K562 (cell line): ENCODE results near the gene CFAP410. TPM values are rescaled to one million over a fixed set of nuclear protein-coding genes. Genes with fewer than 3 reads are reported as not detected.

Source experiments
- ATAC-seq: fragments of 200-7000 bp; cut with Tn5 transposase; 3 replicates; pipeline ENCODE4 v1.9.1; 2020; ENCODE audit warnings: moderate library complexity
- BruUV-seq: library from RNA; stranded (reverse); fragments of 400-500 nt; replicated peaks from 2 replicates; lab custom pipeline; 2021; lab: Mats Ljungman, UMichigan
- CTCF ChIA-PET: fragments of 300-600 bp; formaldehyde crosslinking; extraction: SDS; loops from one replicate; lab custom pipeline; 2021; ENCODE audit warnings: low intra/inter-chr PET ratio; lab: Yijun Ruan, JAX
- POLR2A ChIA-PET: fragments of 300-600, 350-650 bp; sonication (Branson Sonifier 250); formaldehyde crosslinking; extraction: SDS; loops from one replicate; lab custom pipeline; 2021; ENCODE audit warnings: antibody characterized with exemption, inconsistent platforms; lab: Yijun Ruan, JAX
- DNase-seq, 4 experiments: peaks; one replicate each; pipeline versions ENCODE4 v3.0.0 to v3.0.0-alpha.2; 2011 to 2018; ENCODE audit warnings: low spot score in 3 of 4, mixed read lengths in 3 of 4; ENCODE audit errors: extremely low read depth in 1 of 4
- FAIRE-seq: peaks from 2 replicates; lab custom pipeline; 2011; peaks lifted over from hg19 to GRCh38; lab: Jason Lieb, UNC
- H2AFZ ChIP-seq: 2 replicates; pipeline ENCODE4 v1.6.0; 2011; ENCODE audit warnings: low read depth, low read length, control low read depth, inconsistent platforms
- H3K27ac ChIP-seq: fragments of 200-600 bp; 3 replicates; pipeline ENCODE4 v1.8.0; 2011; ENCODE audit warnings: low read depth, mild to moderate bottlenecking, control low read depth, inconsistent platforms, low read length, moderate library complexity, mixed read lengths; ENCODE audit errors: extremely low read depth
- H3K27me3 ChIP-seq, 2 experiments: fragments of 300-600 bp in 1 of 2; 2 replicates in 1 of 2; 3 replicates in 1 of 2; pipeline versions ENCODE4 v1.6.0 to v1.8.0; 2011; ENCODE audit warnings: inconsistent platforms in 2 of 2, low read length in 2 of 2, mild to moderate bottlenecking in 1 of 2, mixed read lengths in 1 of 2, moderate library complexity in 1 of 2; ENCODE audit not compliant: control insufficient read depth in 2 of 2, insufficient read depth in 2 of 2
- H3K36me3 ChIP-seq: fragments of 300-600 bp; 3 replicates; pipeline ENCODE4 v1.8.0; 2011; ENCODE audit warnings: mild to moderate bottlenecking, low read length, inconsistent platforms; ENCODE audit not compliant: control insufficient read depth, insufficient read depth
- H3K4me1 ChIP-seq, 2 experiments: fragments of 200-600 bp in 1 of 2; replicated peaks in 1 of 2; 2 replicates in 1 of 2; 3 replicates in 1 of 2; pipeline versions ENCODE4 v1.5.1 to v1.8.0; 2011; ENCODE audit warnings: inconsistent platforms in 2 of 2, low read length in 2 of 2, mild to moderate bottlenecking in 1 of 2, mixed read lengths in 1 of 2, moderate library complexity in 1 of 2; ENCODE audit not compliant: control insufficient read depth in 2 of 2, insufficient read depth in 2 of 2
- H3K4me2 ChIP-seq: 2 replicates; pipeline ENCODE4 v1.6.1; 2011; ENCODE audit warnings: low read length, control low read depth, inconsistent platforms, mixed read lengths; ENCODE audit not compliant: insufficient read depth
- H3K4me3 ChIP-seq: fragments of 200-600 bp; sonication (generic), shearing (Covaris generic); 2 replicates; pipeline ENCODE4 v1.5.1; 2016; ENCODE audit warnings: control low read depth, inconsistent platforms
- H3K79me2 ChIP-seq: fragments of 200-600 bp; 3 replicates; pipeline ENCODE4 v1.8.0; 2011; ENCODE audit warnings: low read length, inconsistent platforms; ENCODE audit not compliant: control insufficient read depth, insufficient read depth
- H3K9ac ChIP-seq, 2 experiments: 2 replicates each; pipeline versions ENCODE4 v1.6.0 to v1.6.1; 2011; ENCODE audit warnings: low read depth in 2 of 2, low read length in 2 of 2, control low read depth in 1 of 2, inconsistent platforms in 1 of 2, mild to moderate bottlenecking in 1 of 2, mixed read lengths in 1 of 2; ENCODE audit not compliant: insufficient read depth in 1 of 2
- H3K9me1 ChIP-seq: one replicate; pipeline ENCODE4 v1.6.0; 2011; ENCODE audit warnings: inconsistent platforms, mild to moderate bottlenecking, low read length, moderate library complexity; ENCODE audit not compliant: control insufficient read depth, insufficient read depth
- H3K9me3 ChIP-seq: replicated peaks from 2 replicates; pipeline ENCODE4 v1.5.1; 2011; ENCODE audit warnings: low read depth, low read length, inconsistent platforms; ENCODE audit not compliant: control insufficient read depth, insufficient read depth
- H4K20me1 ChIP-seq: replicated peaks from 2 replicates; pipeline ENCODE4 v1.6.1; 2011; ENCODE audit warnings: low read length, inconsistent platforms, mixed read lengths; ENCODE audit not compliant: control insufficient read depth, insufficient read depth
- AFF4 ChIP-seq: sonication (generic); formaldehyde crosslinking; IDR thresholded peaks from 2 replicates; pipeline ENCODE4 v1.8.0; 2023; ENCODE audit warnings: mild to moderate bottlenecking, missing genetic modification reagents
- BACH1 ChIP-seq: fragments of 200-800 bp; sonication (Bioruptor generic); IDR thresholded peaks from 2 replicates; pipeline ENCODE4 v1.6.1; 2016; ENCODE audit warnings: missing genetic modification characterization, missing compliant biosample characterization
- BRD9 ChIP-seq: fragments of 450-650 bp; IDR thresholded peaks from 2 replicates; pipeline ENCODE4 v1.6.1; 2018; ENCODE audit warnings: low read depth; ENCODE audit not compliant: partially characterized antibody
- MEF2A ChIP-seq: IDR thresholded peaks from 2 replicates; pipeline ENCODE4 v1.6.1; 2011; ENCODE audit warnings: low read depth, mild to moderate bottlenecking, low read length, moderate library complexity; ENCODE audit not compliant: control insufficient read depth
- MTF1 ChIP-seq: fragments of 250-450 bp; sonication (Bioruptor Pico); IDR thresholded peaks from 2 replicates; pipeline ENCODE4 v1.9.0; 2021; ENCODE audit warnings: moderate library complexity, mild to moderate bottlenecking, inconsistent platforms, borderline replicate concordance
- PRMT5 ChIP-seq: sonication (generic); formaldehyde crosslinking; IDR thresholded peaks from 2 replicates; pipeline ENCODE4 v1.5.0; 2020; ENCODE audit warnings: missing genetic modification reagents
- SIX5 ChIP-seq, 2 experiments: IDR thresholded peaks; 2 replicates each; pipeline ENCODE4 v1.6.1; 2011; ENCODE audit warnings: low read length in 2 of 2, borderline replicate concordance in 1 of 2, low read depth in 1 of 2, mild to moderate bottlenecking in 1 of 2, moderate library complexity in 1 of 2; ENCODE audit not compliant: insufficient read depth in 1 of 2
- UBTF ChIP-seq, 2 experiments: IDR thresholded peaks; 2 replicates each; pipeline ENCODE4 v1.6.1; 2012; ENCODE audit warnings: improper control_type of control experiment in 2 of 2, low read depth in 2 of 2, low read length in 2 of 2, borderline replicate concordance in 1 of 2
- ZBTB8A ChIP-seq: fragments of 450-650 bp; IDR thresholded peaks from 2 replicates; pipeline ENCODE4 v1.6.1; 2018; ENCODE audit warnings: mild to moderate bottlenecking, moderate library complexity; ENCODE audit not compliant: partially characterized antibody
- WGBS: fragments of 100-300 bp; shearing (Covaris generic); methylation state at CpG from one replicate; pipeline ENCODE4 v1.1.6; 2016; ENCODE audit warnings: low coverage, mixed read lengths; ENCODE audit not compliant: insufficient coverage; ENCODE audit errors: missing lambda C conversion rate; 5-methylcytosine and 5-hydroxymethylcytosine counted together
- in situ Hi-C: fragments of 300-500 bp; cut with MboI; formaldehyde crosslinking; loops from 4 replicates; pipeline ENCODE4 v1.15.0; 2018; ENCODE audit warnings: inconsistent platforms, mixed read lengths
- intact Hi-C: fragments of 100-400 bp; cut with micrococcal nuclease; formaldehyde crosslinking; loops from 2 replicates; pipeline ENCODE4 v1.14.2; 2022
- polyA plus RNA-seq, 8 experiments: library from polyadenylated mRNA; depleted of rRNA in 4 of 8; stranded (reverse) in 5 of 8; unstranded in 3 of 8; fragments of >200 nt; fragmentation: Nextera tagmentation in 2 of 8; fragmentation: Illumina TruSeq in 1 of 8; extraction: Ambion mirVana in 2 of 8; extraction: Trizol in 1 of 8; gene quantifications; 2 replicates each; pipeline versions ENCODE4 v1.2.1 to v1.2.3, GENCODE V29; 2011 to 2014; ENCODE audit warnings: inconsistent platforms in 1 of 8, missing spikeins in 1 of 8
- total RNA-seq, 7 experiments: library from RNA; depleted of rRNA in 6 of 7; stranded (reverse); fragments of >200 nt in 6 of 7; fragmentation: Illumina TruSeq in 2 of 7; extraction: Trizol in 2 of 7; gene quantifications; 2 replicates each; pipeline versions ENCODE4 v1.2.1 to v1.2.3, GENCODE V29; 2011 to 2021; ENCODE audit warnings: low replicate concordance in 1 of 7
- TF ChIP-seq, protein P1 (sequence below), 2 experiments: IDR thresholded peaks; 2 replicates each; pipeline ENCODE4 v1.6.1; 2011; ENCODE audit warnings: borderline replicate concordance in 1 of 2, control low read depth in 1 of 2, low read depth in 1 of 2, low read length in 1 of 2, mild to moderate bottlenecking in 1 of 2, mixed read lengths in 1 of 2, moderate library complexity in 1 of 2; ENCODE audit not compliant: insufficient read depth in 1 of 2, insufficient read length in 1 of 2, poor library complexity in 1 of 2, severe bottlenecking in 1 of 2; ENCODE audit errors: extremely low read depth in 1 of 2

CFAP410 gene
- total and polyA plus RNA-seq, 9 of the 15 experiments (the other 6 are each of a cell fraction or from before 2014, with no cell fraction given): 0.07 to 17.3 (median 2.3) TPM

DNA sequence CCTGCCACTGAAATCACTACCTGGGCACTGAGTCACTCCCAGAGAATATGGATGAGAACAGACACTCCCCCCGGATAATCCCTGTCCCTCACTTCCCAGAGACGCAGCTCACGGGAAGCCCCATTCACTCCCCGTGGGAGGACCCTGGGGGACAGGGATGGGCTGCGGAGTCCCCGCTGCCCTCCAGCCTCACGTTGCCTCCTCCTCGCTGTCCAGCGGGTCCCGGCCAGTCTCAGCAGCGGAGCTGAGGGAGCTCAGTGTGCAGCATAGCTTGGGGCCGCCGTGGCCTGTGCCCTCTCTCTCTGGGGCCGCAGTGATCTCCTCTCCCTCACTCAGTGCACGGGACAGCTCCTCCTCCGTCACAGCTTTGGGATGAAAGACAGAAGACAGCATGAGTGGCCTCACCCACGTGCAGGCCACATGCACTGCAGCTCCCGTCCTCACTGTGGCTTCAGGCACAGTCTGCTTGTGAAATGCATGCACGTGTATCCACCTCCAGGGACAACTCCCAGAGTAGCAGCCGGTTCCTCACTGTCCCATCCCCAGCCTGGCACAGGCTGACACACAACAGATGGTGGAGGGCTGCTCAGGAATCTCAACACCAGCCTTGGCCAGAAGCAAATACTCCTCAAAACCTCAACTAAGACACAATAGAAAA, 7.4 kb downstream of the CFAP410 start:
- ChIA-PET CTCF (no interaction called here), POLR2A (interaction anchor here (0.6 to 1.1 kb wide), 5 partner anchors 9 to 162 kb away, joined by 3 to 5 read pairs (median 4); no protein-coding TSS in a partner anchor)
- Histone ChIP-seq H3K27me3 (no peaks in the 10 kb centered on the region), H3K9me1 (peaks cover 7% of the 10 kb centered on the region), H3K9ac (peak overlapping the region in 1 of 2 experiments; percentile 43; a peak in 1 of 4 replicates), H4K20me1 (peaks cover 15% of the 10 kb centered on the region), H3K9me3 (no peaks in the 10 kb centered on the region), H3K27ac (no peak overlapping the region), H3K4me2 (no peak overlapping the region), H3K36me3 (peaks cover 12% of the 10 kb centered on the region; the same call in 1 of the 3 replicates), H3K4me3 (no peak overlapping the region), H3K79me2 (no peaks in the 10 kb centered on the region), H3K4me1 (peaks cover 0 to 68% of the 10 kb centered on the region in 2 experiments; a peak in 2 of 5 replicates), H2AFZ (no peak overlapping the region)
- WGBS: 47% methylated on average over 20 of the region's 20 CpGs
- no peak; the same call in 2 of the 3 replicates for ATAC-seq
- no peak for FAIRE-seq
- no TSS peak for BruUV-seq
- no peak for DNase-seq
- intact Hi-C loops: no loop called here
- in situ Hi-C loops: no loop called here
- no peak for TF ChIP-seq AFF4 (CRISPR knock-in tag)
- TF ChIP-seq BRD9: no peak
- TF ChIP-seq ZBTB8A: no peak
- no peak for TF ChIP-seq MEF2A
- no peak for TF ChIP-seq UBTF (IDR thresholded peaks at IDR 0.05; ENCODE audit: borderline replicate concordance in 1 of 2, low read depth in 2 of 2, low read length in 2 of 2)
- TF ChIP-seq, protein P1, sequence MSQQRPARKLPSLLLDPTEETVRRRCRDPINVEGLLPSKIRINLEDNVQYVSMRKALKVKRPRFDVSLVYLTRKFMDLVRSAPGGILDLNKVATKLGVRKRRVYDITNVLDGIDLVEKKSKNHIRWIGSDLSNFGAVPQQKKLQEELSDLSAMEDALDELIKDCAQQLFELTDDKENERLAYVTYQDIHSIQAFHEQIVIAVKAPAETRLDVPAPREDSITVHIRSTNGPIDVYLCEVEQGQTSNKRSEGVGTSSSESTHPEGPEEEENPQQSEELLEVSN (IDR thresholded peaks at IDR 0.05; ENCODE audit: borderline replicate concordance in 1 of 2, extremely low read depth in 1 of 2, insufficient read depth in 1 of 2, insufficient read length in 1 of 2, low read depth in 1 of 2, low read length in 1 of 2, poor library complexity in 1 of 2, severe bottlenecking in 1 of 2): peak; percentile 26 to 71
- no peak for TF ChIP-seq PRMT5 (CRISPR knock-in tag)
- no peak for TF ChIP-seq MTF1 (CRISPR knock-in tag)
- no peak for TF ChIP-seq SIX5 (IDR thresholded peaks at IDR 0.05; ENCODE audit: borderline replicate concordance in 1 of 2, insufficient read depth in 1 of 2, low read depth in 1 of 2, low read length in 2 of 2)
- no peak for TF ChIP-seq BACH1 (tag)
